Endothelial cell of umbilical vein (primary cell): ENCODE measurements around the gene GMCL1. TPM values are rescaled to one million over a fixed set of nuclear protein-coding genes. Genes with fewer than 3 reads are reported as not detected.

Experiments
- BruUV-seq: library from RNA; stranded (reverse); fragments of 400-500 nt; replicated peaks from 2 replicates; lab custom pipeline; 2021; lab: Mats Ljungman, UMichigan
- CTCF ChIA-PET: fragments of 300-600, 350-600 bp; sonication (Branson Sonifier 250); formaldehyde crosslinking; loops from one replicate; lab custom pipeline; 2021; ENCODE audit warnings: antibody characterized with exemption, inconsistent platforms; lab: Charles Lee
- POLR2A ChIA-PET: fragments of 300-600, 350-600 bp; sonication (Branson Sonifier 250); formaldehyde crosslinking; loops from one replicate; lab custom pipeline; 2021; ENCODE audit warnings: antibody characterized with exemption, inconsistent platforms; lab: Charles Lee
- DNase-seq: peaks from one replicate; pipeline ENCODE4 v3.0.0-alpha.2; 2011; ENCODE audit warnings: low read depth, low spot score
- FAIRE-seq: peaks from 2 replicates; lab custom pipeline; 2011; peaks lifted over from hg19 to GRCh38; lab: Jason Lieb, UNC
- H2AFZ ChIP-seq: 2 replicates; pipeline ENCODE4 v1.6.0; 2012; ENCODE audit warnings: low read depth, low read length, control low read depth, inconsistent platforms
- H3K27ac ChIP-seq: 2 replicates; pipeline ENCODE4 v1.5.1; 2011; ENCODE audit warnings: low read depth, mild to moderate bottlenecking, control low read depth, low read length, moderate library complexity; ENCODE audit not compliant: insufficient read depth
- H3K27me3 ChIP-seq, 2 experiments: 2 replicates each; pipeline versions ENCODE4 v1.6.0 to v1.6.1; 2011; ENCODE audit warnings: low read length in 2 of 2, mixed read lengths in 1 of 2; ENCODE audit not compliant: control insufficient read depth in 2 of 2, insufficient read depth in 2 of 2
- H3K36me3 ChIP-seq, 2 experiments: 2 replicates in 1 of 2; 3 replicates in 1 of 2; pipeline ENCODE4 v1.5.1; 2011; ENCODE audit warnings: low read length in 2 of 2, mild to moderate bottlenecking in 1 of 2, moderate library complexity in 1 of 2; ENCODE audit not compliant: control insufficient read depth in 2 of 2, insufficient read depth in 2 of 2; ENCODE audit errors: extremely low read depth in 1 of 2
- H3K4me1 ChIP-seq: 3 replicates; pipeline ENCODE4 v1.5.1; 2011; ENCODE audit warnings: mild to moderate bottlenecking, low read length; ENCODE audit not compliant: control insufficient read depth, insufficient read depth; ENCODE audit errors: extremely low read depth
- H3K4me2 ChIP-seq: 2 replicates; pipeline ENCODE4 v1.6.1; 2011; ENCODE audit warnings: low read length, control low read depth, mixed read lengths; ENCODE audit not compliant: insufficient read depth
- H3K4me3 ChIP-seq, 3 experiments: fragments of 200-600 bp in 1 of 3; sonication (generic), shearing (Covaris generic) in 1 of 3; replicated peaks in 1 of 3; 2 replicates each; pipeline ENCODE4 v1.5.1; 2011 to 2016; ENCODE audit warnings: control low read depth in 3 of 3, low read length in 3 of 3, mild to moderate bottlenecking in 2 of 3, inconsistent platforms in 1 of 3, low read depth in 1 of 3, moderate library complexity in 1 of 3; ENCODE audit not compliant: insufficient read depth in 1 of 3
- H3K79me2 ChIP-seq: 2 replicates; pipeline ENCODE4 v1.6.0; 2012; ENCODE audit warnings: low read length, inconsistent platforms; ENCODE audit not compliant: control insufficient read depth, insufficient read depth
- H3K9ac ChIP-seq: replicated peaks from 2 replicates; pipeline ENCODE3; 2011; ENCODE audit warnings: low read length, control low read depth; ENCODE audit not compliant: insufficient read depth; ENCODE audit errors: extremely low read depth
- H3K9me1 ChIP-seq: replicated peaks from 3 replicates; pipeline ENCODE4 v1.6.0; 2011; ENCODE audit warnings: mild to moderate bottlenecking, low read length; ENCODE audit not compliant: control insufficient read depth, insufficient read depth; ENCODE audit errors: extremely low read depth
- H3K9me3 ChIP-seq: replicated peaks from 2 replicates; pipeline ENCODE4 v1.5.1; 2012; ENCODE audit warnings: low read length, inconsistent platforms; ENCODE audit not compliant: control insufficient read depth, insufficient read depth
- H4K20me1 ChIP-seq: replicated peaks from 2 replicates; pipeline ENCODE3; 2011; ENCODE audit warnings: mild to moderate bottlenecking, low read length; ENCODE audit not compliant: control insufficient read depth, insufficient read depth; ENCODE audit errors: extremely low read depth
- EZH2 ChIP-seq: IDR thresholded peaks from 2 replicates; pipeline ENCODE4 v1.6.1; 2012; ENCODE audit warnings: borderline replicate concordance, low read depth, mild to moderate bottlenecking, moderate library complexity, low read length, inconsistent platforms; ENCODE audit not compliant: severe bottlenecking
- FOS ChIP-seq: IDR thresholded peaks from 2 replicates; pipeline ENCODE4 v1.6.1; 2011; ENCODE audit warnings: mild to moderate bottlenecking, low read length, moderate library complexity, borderline replicate concordance; ENCODE audit not compliant: insufficient read depth
- GATA2 ChIP-seq: IDR thresholded peaks from 2 replicates; pipeline ENCODE4 v1.7.0; 2011; ENCODE audit warnings: low read depth, mild to moderate bottlenecking, moderate library complexity, mixed read lengths, low read length; ENCODE audit not compliant: insufficient read length, insufficient read depth
- JUN ChIP-seq: IDR thresholded peaks from 2 replicates; pipeline ENCODE4 v1.6.1; 2011; ENCODE audit warnings: borderline replicate concordance, low read depth; ENCODE audit not compliant: insufficient read length, insufficient read depth
- MYC ChIP-seq: IDR thresholded peaks from one replicate; pipeline ENCODE4 v1.6.1; 2011; ENCODE audit warnings: mild to moderate bottlenecking, low read depth, low read length
- POLR2A ChIP-seq: IDR thresholded peaks from 2 replicates; pipeline ENCODE4 v1.6.1; 2012; ENCODE audit warnings: low read depth, mild to moderate bottlenecking, control low read depth, low read length
- dilution Hi-C: fragments of 300-500 bp; cut with MboI; formaldehyde crosslinking; loops from one replicate; pipeline ENCODE4 v1.15.0; 2019; ENCODE audit warnings: low sequenced_read_pairs; ENCODE audit not compliant: extremely low pct_ligation_motif_present
- intact Hi-C: fragments of 100-400 bp; cut with micrococcal nuclease; formaldehyde crosslinking; loops from one replicate; pipeline ENCODE4 v1.10.0; 2022
- polyA plus RNA-seq, 4 experiments: library from polyadenylated mRNA; depleted of rRNA in 3 of 4; stranded (reverse) in 3 of 4; unstranded in 1 of 4; fragments of >200 nt; gene quantifications; 2 replicates each; pipeline versions ENCODE4 v1.2.1 to v1.2.3, GENCODE V29; 2011 to 2012; ENCODE audit warnings: missing spikeins in 1 of 4
- total RNA-seq: library from RNA; stranded (reverse); gene quantifications from 2 replicates; pipeline ENCODE4 v1.2.3, GENCODE V29; 2021
- TF ChIP-seq, protein P1 (sequence below), 2 donors: IDR thresholded peaks; 1 replicate in 1 of 2; 2 replicates in 1 of 2; pipeline ENCODE4 v1.5.1; 2011; ENCODE audit warnings: low read length in 2 of 2, mild to moderate bottlenecking in 2 of 2, moderate library complexity in 2 of 2, control low read depth in 1 of 2, inconsistent platforms in 1 of 2, low read depth in 1 of 2; ENCODE audit not compliant: insufficient read depth in 1 of 2; ENCODE audit errors: extremely low read depth in 1 of 2

GMCL1 gene
- total and polyA plus RNA-seq, 2 donors (not counting 3 experiments of a cell fraction or from before 2014, with no cell fraction given), result 4.2 to 14.6 TPM

DNA sequence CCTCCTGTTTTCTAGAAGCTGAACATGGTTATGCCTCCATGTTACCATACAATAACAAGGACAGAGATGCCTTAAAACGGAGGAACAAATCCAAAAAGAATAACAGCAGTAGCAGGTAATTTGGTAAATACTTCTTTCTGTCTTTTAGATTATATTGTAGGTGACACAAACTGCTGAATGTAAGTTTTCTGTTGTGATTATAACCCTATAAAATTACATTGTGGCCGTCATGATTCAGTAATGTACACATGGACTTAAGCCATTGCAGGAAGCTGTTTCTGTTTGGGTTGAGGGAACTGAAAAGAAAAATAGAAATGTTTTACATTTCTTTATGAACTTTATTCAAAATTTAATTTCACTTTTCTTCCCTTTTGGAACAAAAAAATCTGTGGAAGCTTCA is 86.6 kb downstream of the GMCL1 start:
- H3K9ac ChIP-seq, result peak overlapping the region; percentile 89
- no peaks in the 10 kb centered on the region for H3K27me3 ChIP-seq
- H3K9me3 ChIP-seq, result no peaks in the 10 kb centered on the region
- H3K79me2 ChIP-seq, result peaks cover 13% of the 10 kb centered on the region
- dilution Hi-C loops, result no loop called here
- TF ChIP-seq POLR2A (no peak), EZH2 (no peak)
- TF ChIP-seq, protein P1, sequence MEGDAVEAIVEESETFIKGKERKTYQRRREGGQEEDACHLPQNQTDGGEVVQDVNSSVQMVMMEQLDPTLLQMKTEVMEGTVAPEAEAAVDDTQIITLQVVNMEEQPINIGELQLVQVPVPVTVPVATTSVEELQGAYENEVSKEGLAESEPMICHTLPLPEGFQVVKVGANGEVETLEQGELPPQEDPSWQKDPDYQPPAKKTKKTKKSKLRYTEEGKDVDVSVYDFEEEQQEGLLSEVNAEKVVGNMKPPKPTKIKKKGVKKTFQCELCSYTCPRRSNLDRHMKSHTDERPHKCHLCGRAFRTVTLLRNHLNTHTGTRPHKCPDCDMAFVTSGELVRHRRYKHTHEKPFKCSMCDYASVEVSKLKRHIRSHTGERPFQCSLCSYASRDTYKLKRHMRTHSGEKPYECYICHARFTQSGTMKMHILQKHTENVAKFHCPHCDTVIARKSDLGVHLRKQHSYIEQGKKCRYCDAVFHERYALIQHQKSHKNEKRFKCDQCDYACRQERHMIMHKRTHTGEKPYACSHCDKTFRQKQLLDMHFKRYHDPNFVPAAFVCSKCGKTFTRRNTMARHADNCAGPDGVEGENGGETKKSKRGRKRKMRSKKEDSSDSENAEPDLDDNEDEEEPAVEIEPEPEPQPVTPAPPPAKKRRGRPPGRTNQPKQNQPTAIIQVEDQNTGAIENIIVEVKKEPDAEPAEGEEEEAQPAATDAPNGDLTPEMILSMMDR (IDR thresholded peaks at IDR 0.05; ENCODE audit: extremely low read depth in 1 of 2, insufficient read depth in 1 of 2, low read depth in 1 of 2, low read length in 2 of 2), result no peak
- H3K36me3 ChIP-seq, result no peaks in the 10 kb centered on the region
- H3K27ac ChIP-seq, result peak overlapping the region; percentile 72
- H3K4me3 ChIP-seq, result peak overlapping the region; percentile 28 to 93 (median 63)
- CTCF ChIA-PET, result interaction anchor here (9.2 kb wide), 1 partner anchor 156 kb away, joined by 104 read pairs; no protein-coding TSS in a partner anchor
- no peaks in the 10 kb centered on the region for H4K20me1 ChIP-seq
- TSS peak; percentile 18 for BruUV-seq
- peaks cover 35% of the 10 kb centered on the region for H3K4me1 ChIP-seq
- POLR2A ChIA-PET, result no interaction called here
- peak; percentile 35 for DNase-seq
- H3K4me2 ChIP-seq, result peak overlapping the region; percentile 90
- no peak overlapping the region for H2AFZ ChIP-seq
- intact Hi-C loops, result loop anchor here (10.0 kb wide), 1 partner anchor 329 kb away; the partner anchor contains the start of gene TIA1
- no peak for FAIRE-seq
- no peaks in the 10 kb centered on the region for H3K9me1 ChIP-seq

DNA sequence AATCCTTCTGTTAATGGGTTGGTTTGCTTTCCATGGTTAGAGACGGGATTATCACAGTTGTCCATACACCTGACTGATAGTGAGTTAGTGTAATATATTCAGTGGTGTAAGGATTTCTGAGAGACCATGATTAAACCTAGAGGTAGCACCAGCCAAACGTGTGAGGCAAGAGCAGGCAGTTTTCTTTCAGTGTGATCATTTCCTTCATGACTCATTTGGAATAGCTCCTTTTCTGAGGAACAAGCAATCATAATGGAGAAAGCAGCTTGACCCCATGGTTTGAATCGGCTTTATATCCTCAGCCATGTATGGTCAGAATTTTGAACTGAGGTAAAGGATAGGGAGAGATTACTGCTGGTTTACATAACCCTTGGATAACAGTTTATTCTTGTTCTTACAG is 88.4 kb downstream of the GMCL1 start:
- H3K4me2 ChIP-seq, result peak overlapping the region; percentile 85
- H3K4me1 ChIP-seq, result peaks cover 35% of the 10 kb centered on the region
- no peaks in the 10 kb centered on the region for H3K9me3 ChIP-seq
- H3K4me3 ChIP-seq, result peak overlapping the region in 1 of 3 experiments; percentile 21
- H3K27ac ChIP-seq, result peak overlapping the region; percentile 81
- DNase-seq, result peak; percentile 93
- peak; percentile 94 for FAIRE-seq
- H4K20me1 ChIP-seq, result no peaks in the 10 kb centered on the region
- H2AFZ ChIP-seq, result peak overlapping the region; percentile 43
- intact Hi-C loops, result loop anchor here (10.0 kb wide), 1 partner anchor 327 kb away; the partner anchor contains the start of gene TIA1
- no peaks in the 10 kb centered on the region for H3K27me3 ChIP-seq
- dilution Hi-C loops, result no loop called here
- no peaks in the 10 kb centered on the region for H3K9me1 ChIP-seq
- BruUV-seq, result no TSS peak
- H3K36me3 ChIP-seq, result peaks cover 0 to 5% of the 10 kb centered on the region in 2 experiments
- peak overlapping the region; percentile 76 for H3K9ac ChIP-seq
- ChIA-PET CTCF (interaction anchor here (0.6 to 9.2 kb wide), 7 partner anchors 14 to 242 kb away, joined by 3 to 104 read pairs (median 3); no protein-coding TSS in a partner anchor), POLR2A (interaction anchor here (1.0 kb wide), 1 partner anchor 153 kb away, joined by 3 read pairs; no protein-coding TSS in a partner anchor)
- TF ChIP-seq FOS (peak; percentile 91), GATA2 (no peak), JUN (peak; percentile 91), MYC (no peak)
- H3K79me2 ChIP-seq, result peaks cover 13% of the 10 kb centered on the region
